HepG2 (cell line): ENCODE data around the gene ARHGEF39. TPM values are rescaled to one million over a fixed set of nuclear protein-coding genes. Genes with fewer than 3 reads are reported as not detected.

Experiments used
- ATF3 ChIP-seq: sonication (generic); formaldehyde crosslinking; IDR thresholded peaks from 2 replicates; pipeline ENCODE4 v1.4.0; 2020; ENCODE audit warnings: missing genetic modification reagents
- BRD4 ChIP-seq: sonication (generic); formaldehyde crosslinking; IDR thresholded peaks from 2 replicates; pipeline ENCODE4 v1.4.0; 2020; ENCODE audit warnings: missing genetic modification reagents
- HCFC1 ChIP-seq: fragments of 150-350 bp; IDR thresholded peaks from 2 replicates; pipeline ENCODE4 v1.6.1; 2014; ENCODE audit warnings: low read depth, low read length
- HIVEP1 ChIP-seq: sonication (generic); formaldehyde crosslinking; IDR thresholded peaks from 2 replicates; pipeline ENCODE4 v1.4.0; 2020; ENCODE audit warnings: mild to moderate bottlenecking, missing genetic modification reagents
- MAFK ChIP-seq, 2 experiments: IDR thresholded peaks in 1 of 2; conservative IDR thresholded peaks in 1 of 2; 2 replicates each; pipeline ENCODE4 v1.6.1; 2011; ENCODE audit warnings: improper control_type of control experiment in 2 of 2, low read length in 2 of 2
- NFATC3 ChIP-seq: sonication (generic); formaldehyde crosslinking; IDR thresholded peaks from 2 replicates; pipeline ENCODE4 v1.5.1; 2020; ENCODE audit warnings: mild to moderate bottlenecking, missing genetic modification reagents
- TARDBP ChIP-seq: sonication (generic); formaldehyde crosslinking; IDR thresholded peaks from 2 replicates; pipeline ENCODE4 v1.8.0; 2022; ENCODE audit warnings: mild to moderate bottlenecking, missing genetic modification reagents
- ZEB1 ChIP-seq: IDR thresholded peaks from 2 replicates; pipeline ENCODE4 v1.6.1; 2012; ENCODE audit warnings: mild to moderate bottlenecking, low read depth, inconsistent platforms; ENCODE audit not compliant: insufficient replicate concordance
- ZNF615 ChIP-seq: sonication (generic); formaldehyde crosslinking; IDR thresholded peaks from 2 replicates; pipeline ENCODE4 v1.5.0; 2020; ENCODE audit warnings: mild to moderate bottlenecking, missing genetic modification reagents, borderline replicate concordance
- ZNF737 ChIP-seq: sonication (generic); formaldehyde crosslinking; IDR thresholded peaks from 2 replicates; pipeline ENCODE4 v1.5.0; 2020; ENCODE audit warnings: missing genetic modification reagents, mild to moderate bottlenecking, borderline replicate concordance
- polyA plus RNA-seq, 8 experiments: library from polyadenylated mRNA; depleted of rRNA in 3 of 8; stranded (reverse) in 7 of 8; unstranded in 1 of 8; fragments of >200 nt; fragmentation: Illumina TruSeq in 4 of 8; extraction: Trizol in 4 of 8; gene quantifications; 2 replicates each; pipeline versions ENCODE4 v1.2.1 to v1.2.3, GENCODE V29; 2011 to 2016; ENCODE audit warnings: low read depth in 4 of 8, missing spikeins in 1 of 8, mixed read lengths in 1 of 8; ENCODE audit not compliant: insufficient read depth in 1 of 8
- total RNA-seq, 5 experiments: library from RNA; depleted of rRNA; stranded (reverse); fragments of >200 nt; fragmentation: Illumina TruSeq; extraction: Trizol; gene quantifications; 2 replicates each; pipeline ENCODE4 v1.2.3, GENCODE V29; 2016; ENCODE audit warnings: low read depth in 1 of 5
- TF ChIP-seq, protein P1 (sequence below): sonication (generic); formaldehyde crosslinking; IDR thresholded peaks from 2 replicates; pipeline ENCODE4 v1.4.0; 2020; ENCODE audit warnings: mild to moderate bottlenecking, missing genetic modification reagents
- TF ChIP-seq, protein P2 (sequence below): sonication (generic); formaldehyde crosslinking; IDR thresholded peaks from 2 replicates; pipeline ENCODE4 v1.4.0; 2020; ENCODE audit warnings: missing genetic modification reagents, mild to moderate bottlenecking, borderline replicate concordance

The ARHGEF39 gene
- total and polyA plus RNA-seq, 2 of the 13 experiments (the other 11 are each of a cell fraction or from before 2014, with no cell fraction given), result 11.2 to 12.3 TPM

DNA sequence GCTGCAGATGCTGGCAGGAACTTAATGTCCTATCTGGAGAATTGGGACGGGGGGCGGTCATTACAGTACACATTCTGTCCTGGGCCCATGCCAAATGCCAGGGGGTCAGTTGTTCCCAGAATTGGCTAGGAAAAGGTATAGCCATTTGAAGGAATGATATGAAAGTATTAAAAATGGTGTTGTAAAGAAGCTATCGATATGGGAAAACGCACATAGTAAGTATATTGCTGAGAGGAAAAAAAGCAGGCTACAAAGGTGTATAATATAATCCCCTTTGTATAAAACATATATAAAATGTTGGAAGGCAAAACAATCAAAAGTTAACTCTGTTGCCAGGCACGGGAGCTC lies 450 bp upstream of the ARHGEF39 start (continued):
- TF ChIP-seq, protein P1, sequence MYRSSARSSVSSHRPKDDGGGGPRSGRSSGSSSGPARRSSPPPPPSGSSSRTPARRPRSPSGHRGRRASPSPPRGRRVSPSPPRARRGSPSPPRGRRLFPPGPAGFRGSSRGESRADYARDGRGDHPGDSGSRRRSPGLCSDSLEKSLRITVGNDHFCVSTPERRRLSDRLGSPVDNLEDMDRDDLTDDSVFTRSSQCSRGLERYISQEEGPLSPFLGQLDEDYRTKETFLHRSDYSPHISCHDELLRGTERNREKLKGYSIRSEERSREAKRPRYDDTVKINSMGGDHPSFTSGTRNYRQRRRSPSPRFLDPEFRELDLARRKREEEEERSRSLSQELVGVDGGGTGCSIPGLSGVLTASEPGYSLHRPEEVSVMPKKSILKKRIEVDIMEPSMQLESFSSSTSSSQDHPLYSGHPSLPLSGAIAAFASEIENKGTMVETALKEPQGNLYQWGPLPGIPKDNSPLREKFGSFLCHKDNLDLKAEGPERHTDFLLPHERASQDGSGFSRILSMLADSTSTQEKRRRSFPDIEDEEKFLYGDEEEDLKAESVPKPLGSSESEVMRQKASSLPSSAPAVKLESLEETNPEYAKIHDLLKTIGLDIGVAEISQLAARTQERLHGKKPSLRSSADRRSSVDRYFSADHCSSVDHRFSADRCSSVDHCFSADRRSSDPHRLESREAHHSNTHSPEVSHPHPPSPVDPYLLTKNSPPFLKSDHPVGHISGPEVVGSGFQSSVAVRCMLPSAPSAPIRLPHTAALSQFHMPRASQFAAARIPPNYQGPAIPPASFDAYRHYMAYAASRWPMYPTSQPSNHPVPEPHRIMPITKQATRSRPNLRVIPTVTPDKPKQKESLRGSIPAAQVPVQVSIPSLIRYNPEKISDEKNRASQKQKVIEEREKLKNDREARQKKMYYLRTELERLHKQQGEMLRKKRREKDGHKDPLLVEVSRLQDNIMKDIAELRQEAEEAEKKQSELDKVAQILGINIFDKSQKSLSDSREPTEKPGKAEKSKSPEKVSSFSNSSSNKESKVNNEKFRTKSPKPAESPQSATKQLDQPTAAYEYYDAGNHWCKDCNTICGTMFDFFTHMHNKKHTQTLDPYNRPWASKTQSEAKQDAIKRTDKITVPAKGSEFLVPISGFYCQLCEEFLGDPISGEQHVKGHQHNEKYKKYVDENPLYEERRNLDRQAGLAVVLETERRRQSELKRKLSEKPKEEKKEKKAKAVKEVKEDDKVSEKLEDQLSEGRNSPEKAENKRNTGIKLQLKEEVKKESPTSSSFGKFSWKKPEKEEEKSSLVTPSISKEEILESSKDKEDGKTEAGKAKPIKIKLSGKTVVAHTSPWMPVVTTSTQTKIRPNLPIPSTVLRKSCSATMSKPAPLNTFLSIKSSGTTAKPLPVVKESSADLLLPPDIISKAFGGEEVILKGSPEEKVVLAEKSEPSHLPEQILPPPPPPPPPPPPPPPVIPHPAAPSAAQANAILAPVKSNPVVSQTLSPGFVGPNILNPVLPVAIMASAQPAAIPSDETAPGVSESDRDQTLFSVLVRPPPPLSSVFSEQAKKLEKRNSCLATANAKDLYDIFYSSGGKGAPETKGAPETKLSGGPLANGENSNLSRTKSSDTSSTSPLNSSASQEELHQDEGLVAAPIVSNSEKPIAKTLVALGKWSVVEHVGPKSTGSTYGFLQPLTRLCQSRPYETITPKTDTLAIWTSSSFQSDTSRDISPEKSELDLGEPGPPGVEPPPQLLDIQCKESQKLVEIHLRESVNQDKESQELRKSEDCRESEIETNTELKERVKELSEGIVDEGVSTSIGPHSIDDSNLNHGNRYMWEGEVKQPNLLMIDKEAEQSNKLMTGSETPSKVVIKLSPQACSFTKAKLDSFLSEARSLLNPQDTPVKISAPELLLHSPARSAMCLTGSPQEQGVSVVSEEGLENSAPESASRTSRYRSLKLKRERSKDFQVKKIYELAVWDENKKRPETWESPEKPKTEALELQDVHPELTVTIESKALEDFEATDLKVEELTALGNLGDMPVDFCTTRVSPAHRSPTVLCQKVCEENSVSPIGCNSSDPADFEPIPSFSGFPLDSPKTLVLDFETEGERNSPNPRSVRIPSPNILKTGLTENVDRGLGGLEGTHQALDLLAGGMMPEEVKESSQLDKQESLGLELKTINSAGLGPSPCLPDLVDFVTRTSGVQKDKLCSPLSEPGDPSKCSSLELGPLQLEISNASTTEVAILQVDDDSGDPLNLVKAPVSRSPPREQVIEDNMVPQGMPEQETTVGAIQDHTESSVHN (CRISPR knock-in tag), result no peak
- TF ChIP-seq BRD4, result no peak
- no peak for TF ChIP-seq ZNF615 (CRISPR knock-in tag)
- no peak for TF ChIP-seq ATF3 (CRISPR knock-in tag)
- TF ChIP-seq, protein P2, sequence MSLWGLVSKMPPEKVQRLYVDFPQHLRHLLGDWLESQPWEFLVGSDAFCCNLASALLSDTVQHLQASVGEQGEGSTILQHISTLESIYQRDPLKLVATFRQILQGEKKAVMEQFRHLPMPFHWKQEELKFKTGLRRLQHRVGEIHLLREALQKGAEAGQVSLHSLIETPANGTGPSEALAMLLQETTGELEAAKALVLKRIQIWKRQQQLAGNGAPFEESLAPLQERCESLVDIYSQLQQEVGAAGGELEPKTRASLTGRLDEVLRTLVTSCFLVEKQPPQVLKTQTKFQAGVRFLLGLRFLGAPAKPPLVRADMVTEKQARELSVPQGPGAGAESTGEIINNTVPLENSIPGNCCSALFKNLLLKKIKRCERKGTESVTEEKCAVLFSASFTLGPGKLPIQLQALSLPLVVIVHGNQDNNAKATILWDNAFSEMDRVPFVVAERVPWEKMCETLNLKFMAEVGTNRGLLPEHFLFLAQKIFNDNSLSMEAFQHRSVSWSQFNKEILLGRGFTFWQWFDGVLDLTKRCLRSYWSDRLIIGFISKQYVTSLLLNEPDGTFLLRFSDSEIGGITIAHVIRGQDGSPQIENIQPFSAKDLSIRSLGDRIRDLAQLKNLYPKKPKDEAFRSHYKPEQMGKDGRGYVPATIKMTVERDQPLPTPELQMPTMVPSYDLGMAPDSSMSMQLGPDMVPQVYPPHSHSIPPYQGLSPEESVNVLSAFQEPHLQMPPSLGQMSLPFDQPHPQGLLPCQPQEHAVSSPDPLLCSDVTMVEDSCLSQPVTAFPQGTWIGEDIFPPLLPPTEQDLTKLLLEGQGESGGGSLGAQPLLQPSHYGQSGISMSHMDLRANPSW (CRISPR knock-in tag), result no peak
- TF ChIP-seq TARDBP, result no peak
- no peak for TF ChIP-seq HIVEP1 (CRISPR knock-in tag)
- no peak for TF ChIP-seq ZNF737 (CRISPR knock-in tag)
- TF ChIP-seq MAFK (conservative IDR thresholded peaks at IDR 0.05 in 1 of 2, IDR thresholded peaks at IDR 0.05 in 1 of 2; ENCODE audit: low read length in 2 of 2), result no peak
- no peak for TF ChIP-seq ZEB1
- no peak for TF ChIP-seq NFATC3
- TF ChIP-seq HCFC1, result no peak
